ENCODE measurements around the gene TPRG1.

Gene TPRG1, protein sequence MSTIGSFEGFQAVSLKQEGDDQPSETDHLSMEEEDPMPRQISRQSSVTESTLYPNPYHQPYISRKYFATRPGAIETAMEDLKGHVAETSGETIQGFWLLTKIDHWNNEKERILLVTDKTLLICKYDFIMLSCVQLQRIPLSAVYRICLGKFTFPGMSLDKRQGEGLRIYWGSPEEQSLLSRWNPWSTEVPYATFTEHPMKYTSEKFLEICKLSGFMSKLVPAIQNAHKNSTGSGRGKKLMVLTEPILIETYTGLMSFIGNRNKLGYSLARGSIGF

GRCh38 chr3:189171707-189172106 lies at the start of gene TPRG1:
Gene TPRG1 (plus strand): TSS chr3:189171971. CDS start chr3:189207385, 35,414 bp downstream.
- DNase-seq: no peak

- DNase-seq: no peak
Measured at GRCh38 chr3:189122110-189122509, 49.7 kb upstream of the TPRG1 start.

DNA sequence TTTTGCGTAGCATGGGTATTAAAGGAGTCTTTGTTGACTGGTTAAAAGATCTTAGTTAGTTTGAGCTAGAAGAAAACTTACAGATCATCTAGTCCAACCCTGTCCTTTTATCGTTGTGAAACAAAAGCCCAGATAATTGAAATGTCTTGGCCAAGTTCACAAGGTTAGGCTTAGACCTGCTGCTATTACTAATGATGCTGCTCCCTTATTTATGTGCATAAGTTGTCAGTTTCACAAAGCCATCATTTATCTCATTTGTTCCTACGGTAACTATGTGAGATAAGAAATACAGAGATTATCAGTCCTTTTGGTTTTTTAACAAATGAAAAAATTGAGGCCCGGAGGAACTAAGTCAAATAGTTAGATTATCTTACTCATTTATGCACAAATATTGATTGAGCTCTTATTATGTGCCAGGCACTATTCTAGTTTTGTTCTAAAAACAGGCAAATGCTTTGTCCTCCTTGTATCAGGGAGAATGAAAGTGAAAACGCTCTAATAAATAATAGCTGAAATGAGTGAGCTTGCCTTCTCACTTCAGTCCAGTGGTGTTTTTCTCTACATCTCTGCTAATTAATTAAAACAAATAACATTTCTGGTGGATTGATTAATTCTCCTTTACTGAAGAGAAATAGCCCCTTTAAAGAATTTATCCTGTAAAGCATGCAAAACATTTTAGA lies 49.1 kb upstream of the TPRG1 start:
- no peak for DNase-seq

- DNase-seq: no peak
Measured at GRCh38 chr3:189123595-189124387, 48.0 kb upstream of the TPRG1 start.

DNA sequence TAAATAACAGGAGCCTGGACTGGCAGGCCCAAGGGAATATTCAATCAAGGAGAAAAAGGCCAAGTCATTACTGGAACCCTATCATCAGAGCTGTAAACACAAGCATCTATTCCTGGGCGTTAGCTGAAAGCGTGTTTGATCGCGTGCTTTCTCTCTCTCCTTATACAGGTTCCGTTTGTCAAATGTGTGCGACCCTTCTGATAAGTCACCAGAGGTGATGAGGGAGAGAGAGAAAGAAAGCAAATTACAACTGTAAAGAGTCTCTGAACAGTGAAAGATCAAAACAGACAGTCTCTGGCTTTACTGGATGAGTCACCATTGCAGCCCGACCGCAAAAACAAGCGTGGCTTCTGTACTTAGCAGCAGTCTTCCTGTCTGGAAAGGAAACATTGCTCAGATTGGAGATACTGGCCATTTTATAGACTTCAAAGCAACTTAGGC lies 39.5 kb upstream of the TPRG1 start:
- DNase-seq: no peak

GRCh38 chr3:189132839-189133238 lies 38.9 kb upstream of the TPRG1 start:
- no peak for DNase-seq

- DNase-seq: no peak
Measured at GRCh38 chr3:189133768-189134167, 38.0 kb upstream of the TPRG1 start.

DNA sequence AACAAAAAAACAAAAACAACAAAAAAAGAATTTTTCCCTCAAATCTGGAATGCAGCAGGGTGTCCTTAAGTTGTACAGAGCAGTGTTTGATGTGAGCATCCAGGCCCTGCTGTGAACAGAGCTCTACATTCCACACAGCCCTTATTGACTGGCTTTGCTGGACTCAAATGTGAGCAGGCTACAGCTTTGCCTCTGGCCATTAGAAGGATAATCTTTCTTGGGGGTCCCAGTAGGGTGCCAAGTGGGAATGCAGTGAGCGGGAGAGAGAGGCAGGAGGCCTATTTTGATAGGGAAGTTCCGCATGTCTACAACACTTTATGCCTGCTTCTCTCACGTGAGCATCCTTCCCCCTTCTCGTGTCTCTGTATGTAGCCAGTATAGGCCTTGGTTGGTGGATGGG lies 34.4 kb upstream of the TPRG1 start:
- no peak for DNase-seq

- no peak for DNase-seq
Measured at GRCh38 chr3:189138901-189139610, 32.7 kb upstream of the TPRG1 start.

DNA sequence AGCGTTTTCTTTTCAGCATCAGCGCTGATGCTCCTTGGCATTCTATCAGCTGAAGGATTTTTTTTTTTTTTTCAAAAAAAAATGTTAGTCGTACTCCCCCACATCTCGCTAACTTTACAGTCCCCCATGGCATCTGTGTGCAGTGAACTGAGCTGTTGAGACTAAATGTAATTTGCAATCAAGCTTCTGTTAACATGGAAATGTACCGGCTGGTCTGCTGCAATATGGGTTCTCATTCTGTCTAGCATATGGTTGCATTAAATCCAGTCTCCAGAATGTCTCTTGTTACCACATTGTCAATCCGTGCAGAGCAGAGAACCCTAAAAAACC lies 32.2 kb upstream of the TPRG1 start:
- peak in 1 of 2 donors; percentile 60 for DNase-seq

GRCh38 chr3:189142527-189142926 lies 29.2 kb upstream of the TPRG1 start:
- no peak for DNase-seq

DNA sequence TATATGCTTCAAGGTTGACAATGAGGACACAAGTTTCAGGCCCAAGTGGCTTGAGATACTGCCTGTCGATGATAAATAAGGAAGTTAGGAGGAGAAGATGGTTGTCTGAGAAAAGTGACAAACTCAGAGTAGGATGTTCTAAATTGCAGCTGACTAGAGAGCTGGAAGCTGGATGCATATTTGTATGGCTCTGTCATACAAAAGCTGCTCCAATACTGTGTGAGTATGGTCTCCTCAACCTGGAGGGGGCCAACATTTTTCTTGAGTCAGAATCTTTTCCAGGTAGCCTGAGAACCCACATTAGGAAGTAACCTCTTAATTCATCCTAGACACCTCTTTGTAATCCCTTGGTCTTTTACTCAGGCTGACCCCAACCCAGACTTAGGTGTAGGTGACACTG lies 28.4 kb upstream of the TPRG1 start:
- DNase-seq: no peak

- no peak for DNase-seq
Measured at GRCh38 chr3:189143771-189144170, 28.0 kb upstream of the TPRG1 start.

GRCh38 chr3:189144645-189145044 lies 27.1 kb upstream of the TPRG1 start:
- no peak for DNase-seq

DNA sequence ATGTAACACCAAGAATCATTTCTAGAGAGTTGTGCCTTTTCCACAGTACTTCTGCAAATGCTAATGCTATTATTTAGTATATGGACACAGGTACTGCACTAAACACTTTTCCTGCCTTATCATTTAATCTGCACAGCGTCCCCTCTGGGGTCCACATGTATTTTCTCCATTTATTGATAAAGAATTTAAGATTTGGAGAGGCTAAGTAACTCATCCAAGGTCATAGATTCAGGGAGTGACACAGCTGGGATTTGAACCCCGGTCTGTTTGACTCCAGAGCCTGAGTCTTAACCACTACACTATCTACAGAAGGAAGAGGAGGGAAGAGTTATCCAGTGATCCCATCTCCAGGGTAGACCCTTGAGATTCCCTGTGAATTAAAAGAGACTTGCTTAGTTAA lies 24.9 kb upstream of the TPRG1 start:
- no peak for DNase-seq

GRCh38 chr3:189148081-189148507 lies 23.7 kb upstream of the TPRG1 start:
- peak; percentile 41 to 65 for DNase-seq

- no peak for DNase-seq
Measured at GRCh38 chr3:189149203-189149602, 22.6 kb upstream of the TPRG1 start.

GRCh38 chr3:189157232-189158007 lies 14.4 kb upstream of the TPRG1 start:
- no peak for DNase-seq

DNA sequence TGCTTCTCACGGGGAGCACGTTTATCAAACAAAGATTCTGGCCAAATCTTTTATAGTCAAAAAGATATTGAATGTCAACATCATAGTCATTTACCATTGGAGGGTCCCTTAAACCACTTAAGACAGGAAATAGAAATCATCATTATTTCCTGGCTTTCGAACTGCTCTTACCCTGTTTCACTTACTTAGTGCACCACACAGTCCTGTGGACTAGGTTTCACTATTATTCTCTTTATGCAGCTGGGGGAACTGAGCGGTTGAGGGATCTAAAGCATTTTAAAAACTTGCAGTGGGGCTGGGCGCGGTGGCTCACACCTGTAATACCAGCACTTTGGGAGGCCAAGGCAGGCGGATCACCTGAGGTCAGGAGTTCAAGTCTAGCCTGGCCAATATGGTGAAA lies 13.7 kb upstream of the TPRG1 start:
- no peak for DNase-seq

DNA sequence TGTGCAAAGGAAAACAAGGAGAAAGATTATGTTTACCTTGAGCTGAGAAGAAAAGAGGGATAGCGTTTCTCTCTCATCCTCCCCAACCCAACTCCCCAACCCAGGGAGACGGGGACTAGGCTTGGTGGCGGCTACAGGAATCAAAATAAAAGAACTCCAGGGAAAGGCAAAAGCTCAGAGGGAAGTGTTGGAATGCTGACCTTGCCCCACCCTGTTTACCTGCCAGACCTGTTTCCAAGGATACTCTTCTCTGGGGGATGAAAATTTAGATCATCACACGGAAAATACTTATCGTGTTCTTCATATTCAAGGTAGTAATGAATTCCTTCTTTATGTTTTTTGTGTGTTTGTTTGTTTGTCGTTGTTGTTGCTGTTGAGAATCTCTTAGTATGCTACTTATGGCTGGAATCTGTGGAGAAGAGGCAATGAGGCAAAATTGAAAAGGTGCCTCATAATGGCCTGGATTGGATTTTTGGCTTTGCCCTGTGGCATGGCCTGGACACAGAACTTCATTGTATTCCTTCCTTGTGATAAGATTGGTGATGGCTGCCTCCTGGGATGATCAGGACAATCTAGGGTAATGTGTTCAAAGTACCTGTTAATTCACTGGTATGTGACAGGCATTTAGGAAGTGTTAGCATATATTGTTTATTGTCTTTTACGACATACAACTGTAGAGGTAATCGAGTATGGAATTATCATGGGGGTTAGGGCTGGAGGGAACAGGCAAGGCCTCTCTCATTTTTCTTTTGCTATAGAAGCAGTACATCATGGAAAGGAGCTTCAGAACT lies 11.1 kb upstream of the TPRG1 start:
- DNase-seq: no peak

- no peak for DNase-seq
Measured at GRCh38 chr3:189165092-189165612, 6.6 kb upstream of the TPRG1 start.
